AG09319 (cell line): ENCODE results near the gene ZNF829.

ENCODE experiments used
- DNase-seq: peaks from one replicate; pipeline ENCODE4 v3.0.0-alpha.2; 2010; ENCODE audit warnings: low read depth; ENCODE audit errors: extremely low read depth
- TF ChIP-seq, protein P1 (sequence below): IDR thresholded peaks from 2 replicates; pipeline ENCODE4 v1.5.1; 2011; ENCODE audit warnings: low read depth, mild to moderate bottlenecking, inconsistent platforms, low read length, moderate library complexity

Gene ZNF829

DNA sequence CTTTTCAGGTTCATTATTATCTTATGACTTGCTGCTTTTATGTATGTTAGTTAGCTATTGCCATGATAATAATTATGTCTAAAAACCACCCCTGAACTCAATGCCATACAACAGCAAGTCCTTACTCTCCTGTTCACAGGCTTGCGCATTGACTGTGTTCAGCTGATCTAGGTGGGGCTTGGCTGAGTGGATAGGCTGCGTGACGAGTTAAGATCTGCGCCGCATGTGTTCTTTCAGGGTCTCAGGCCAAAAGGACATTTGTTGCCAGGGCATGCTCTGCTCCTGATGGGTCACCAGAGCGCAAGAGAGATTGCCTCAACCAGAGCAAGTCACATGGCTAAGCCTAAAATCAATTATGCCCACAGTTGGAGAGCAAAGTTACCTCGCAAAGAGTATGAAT, 900 bp upstream of the ZNF829 start:
- DNase-seq: no peak
- TF ChIP-seq, protein P1, sequence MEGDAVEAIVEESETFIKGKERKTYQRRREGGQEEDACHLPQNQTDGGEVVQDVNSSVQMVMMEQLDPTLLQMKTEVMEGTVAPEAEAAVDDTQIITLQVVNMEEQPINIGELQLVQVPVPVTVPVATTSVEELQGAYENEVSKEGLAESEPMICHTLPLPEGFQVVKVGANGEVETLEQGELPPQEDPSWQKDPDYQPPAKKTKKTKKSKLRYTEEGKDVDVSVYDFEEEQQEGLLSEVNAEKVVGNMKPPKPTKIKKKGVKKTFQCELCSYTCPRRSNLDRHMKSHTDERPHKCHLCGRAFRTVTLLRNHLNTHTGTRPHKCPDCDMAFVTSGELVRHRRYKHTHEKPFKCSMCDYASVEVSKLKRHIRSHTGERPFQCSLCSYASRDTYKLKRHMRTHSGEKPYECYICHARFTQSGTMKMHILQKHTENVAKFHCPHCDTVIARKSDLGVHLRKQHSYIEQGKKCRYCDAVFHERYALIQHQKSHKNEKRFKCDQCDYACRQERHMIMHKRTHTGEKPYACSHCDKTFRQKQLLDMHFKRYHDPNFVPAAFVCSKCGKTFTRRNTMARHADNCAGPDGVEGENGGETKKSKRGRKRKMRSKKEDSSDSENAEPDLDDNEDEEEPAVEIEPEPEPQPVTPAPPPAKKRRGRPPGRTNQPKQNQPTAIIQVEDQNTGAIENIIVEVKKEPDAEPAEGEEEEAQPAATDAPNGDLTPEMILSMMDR: no peak

DNA sequence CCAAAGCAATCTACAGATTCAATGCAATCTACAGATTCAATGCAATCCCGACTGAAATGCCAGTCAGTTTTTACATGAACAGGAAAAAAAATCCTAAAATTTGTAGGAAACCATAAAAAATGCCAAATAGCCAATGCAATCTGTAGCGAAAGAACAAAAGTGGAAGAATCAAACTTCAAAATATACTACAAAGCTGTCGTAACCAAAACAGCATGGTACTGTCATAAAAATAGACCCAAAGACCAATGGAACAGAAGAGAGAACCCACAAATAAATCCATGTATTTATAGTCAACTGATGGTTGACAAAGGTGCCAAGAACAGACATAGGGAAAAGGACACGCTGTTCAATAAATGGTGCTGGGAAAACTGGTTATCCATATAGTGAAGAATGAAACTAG, 17.7 kb downstream of the ZNF829 start:
- TF ChIP-seq, protein P1: no peak
- DNase-seq: no peak

DNA sequence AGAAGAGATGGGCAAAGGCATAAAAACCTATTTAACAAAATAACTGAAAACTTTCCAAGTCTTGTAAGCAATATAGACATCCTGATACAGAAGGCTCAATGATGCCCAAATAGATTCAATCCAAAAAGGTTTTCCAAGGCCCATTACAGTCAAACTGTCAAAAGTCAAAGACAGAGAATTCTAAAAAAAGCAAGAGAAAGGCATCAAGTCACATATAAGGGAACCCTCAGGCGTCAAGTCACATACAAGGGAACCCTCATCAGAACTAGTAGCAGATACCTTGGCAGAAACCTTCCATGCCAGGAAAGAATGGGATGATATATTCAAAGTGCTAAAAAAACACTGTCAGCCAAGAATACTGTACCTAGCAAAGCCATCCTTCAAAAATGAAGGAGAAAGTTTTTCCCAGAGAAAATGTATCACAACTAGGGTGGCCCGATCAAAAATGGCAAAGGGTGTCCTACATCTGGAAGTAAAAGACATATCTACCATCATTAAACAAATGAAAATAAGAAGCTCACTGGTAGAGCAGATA, 21.2 kb downstream of the ZNF829 start:
- TF ChIP-seq, protein P1: no peak
- DNase-seq: no peak

DNA sequence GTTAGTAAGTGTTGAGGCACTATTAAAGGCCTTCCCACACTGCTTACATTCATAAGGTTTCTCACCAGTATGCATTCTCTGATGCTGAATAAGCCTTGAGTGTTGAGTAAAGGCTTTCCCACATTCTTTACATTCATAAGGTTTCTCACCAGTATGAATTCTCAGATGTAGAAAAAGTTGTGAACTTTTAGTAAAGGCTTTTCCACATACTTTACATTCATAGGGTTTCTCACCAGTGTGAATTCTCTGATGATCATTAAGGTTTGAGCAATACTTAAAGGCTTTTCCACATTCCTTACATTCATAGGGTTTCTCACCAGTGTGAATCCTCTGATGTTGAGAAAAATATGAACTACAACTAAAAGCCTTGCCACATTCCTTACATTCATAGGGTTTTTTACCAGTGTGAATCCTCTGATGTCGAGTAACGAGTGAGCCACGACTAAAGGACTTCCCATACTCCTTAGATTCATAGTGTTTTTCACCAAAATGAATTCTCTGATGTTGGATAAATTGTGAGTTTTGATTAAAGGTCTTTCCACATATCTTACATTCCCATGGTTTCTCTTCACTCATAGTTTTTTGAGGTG, 24.2 kb downstream of the ZNF829 start:
- TF ChIP-seq, protein P1: no peak
- DNase-seq: no peak

DNA sequence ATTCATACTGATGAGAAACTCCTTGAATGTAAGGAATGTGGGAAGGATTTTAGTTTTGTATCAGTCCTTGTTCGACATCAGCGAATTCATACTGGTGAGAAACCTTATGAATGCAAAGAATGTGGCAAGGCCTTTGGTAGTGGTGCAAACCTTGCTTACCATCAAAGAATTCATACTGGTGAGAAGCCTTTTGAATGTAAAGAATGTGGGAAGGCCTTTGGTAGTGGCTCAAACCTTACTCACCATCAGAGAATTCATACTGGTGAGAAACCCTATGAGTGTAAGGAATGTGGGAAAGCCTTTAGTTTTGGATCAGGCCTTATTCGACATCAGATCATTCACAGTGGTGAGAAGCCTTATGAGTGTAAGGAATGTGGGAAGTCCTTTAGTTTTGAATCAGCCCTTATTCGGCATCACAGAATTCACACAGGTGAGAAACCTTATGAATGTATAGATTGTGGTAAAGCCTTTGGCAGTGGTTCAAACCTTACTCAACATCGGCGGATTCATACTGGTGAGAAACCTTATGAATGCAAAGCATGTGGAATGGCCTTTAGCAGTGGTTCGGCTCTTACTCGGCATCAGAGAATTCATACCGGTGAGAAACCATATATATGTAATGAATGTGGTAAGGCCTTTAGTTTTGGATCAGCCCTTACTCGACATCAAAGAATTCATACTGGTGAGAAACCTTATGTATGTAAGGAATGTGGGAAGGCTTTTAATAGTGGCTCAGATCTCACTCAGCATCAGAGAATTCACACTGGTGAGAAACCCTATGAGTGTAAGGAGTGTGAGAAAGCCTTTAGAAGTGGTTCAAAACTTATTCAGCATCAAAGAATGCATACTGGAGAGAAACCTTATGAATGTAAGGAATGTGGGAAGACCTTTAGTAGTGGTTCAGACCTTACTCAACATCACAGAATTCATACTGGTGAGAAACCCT, 38.8 kb downstream of the ZNF829 start:
- DNase-seq: no peak
- TF ChIP-seq, protein P1: no peak

DNA sequence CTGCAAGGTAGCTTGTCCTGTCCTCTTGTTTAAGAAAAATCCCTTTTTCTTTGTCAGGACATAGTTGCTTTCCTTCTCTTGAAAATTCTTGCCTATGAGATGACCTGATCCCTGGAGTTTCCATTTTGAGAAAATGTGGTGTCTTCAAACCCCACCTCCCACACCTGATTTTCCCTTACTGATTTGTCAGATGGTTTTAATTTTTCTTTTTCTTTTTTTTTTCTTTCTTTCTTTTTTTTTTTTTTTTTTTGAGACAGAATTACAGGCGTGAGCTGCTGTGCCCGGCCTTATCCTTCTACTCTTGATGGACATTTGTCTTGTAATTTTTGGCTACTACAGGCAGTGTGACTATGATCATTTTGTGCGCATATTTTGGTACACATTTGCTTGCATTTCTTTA, 64.2 kb downstream of the ZNF829 start:
- TF ChIP-seq, protein P1: no peak
- DNase-seq: no peak
